OCI-LY3 (cell line): ENCODE measurements around the gene PRKAR2A.
"Not testable (repeated sequence)": the region's sequence is repeated elsewhere in the genome, so short reads cannot be mapped to it uniquely, and the experiment has no call there.

Experiments
- H2AFZ ChIP-seq: fragments of 200-600, 300-600 bp; shearing (Covaris generic); 2 replicates; pipeline ENCODE4 v1.6.0; 2014; ENCODE audit warnings: antibody characterized with exemption, low read depth, low read length
- H3K27ac ChIP-seq: fragments of 200-600, 300-600 bp; sonication (generic); 2 replicates; pipeline ENCODE4 v1.5.1; 2014; ENCODE audit warnings: mild to moderate bottlenecking, low read length, moderate library complexity, mixed read lengths
- H3K27me3 ChIP-seq: fragments of 200-600, 300-600 bp; sonication (generic); 2 replicates; pipeline ENCODE4 v1.6.1; 2014; ENCODE audit warnings: low read depth, low read length, mixed read lengths
- H3K36me3 ChIP-seq: fragments of 200-600, 300-600 bp; sonication (generic); replicated peaks from 2 replicates; pipeline ENCODE3; 2014; ENCODE audit warnings: low read depth, low read length, mixed read lengths
- H3K4me1 ChIP-seq: fragments of 300-600, 200-600 bp; sonication (generic); 2 replicates; pipeline ENCODE4 v1.6.1; 2014; ENCODE audit warnings: low read length, mixed read lengths
- H3K4me2 ChIP-seq: fragments of 200-600, 300-600 bp; sonication (generic); 2 replicates; pipeline ENCODE4 v1.6.1; 2014; ENCODE audit warnings: low read length, mixed read lengths
- H3K4me3 ChIP-seq: fragments of 300-600, 200-600 bp; sonication (generic); 2 replicates; pipeline ENCODE4 v1.5.1; 2014; ENCODE audit warnings: antibody characterized with exemption, mild to moderate bottlenecking, low read length, moderate library complexity
- H3K79me2 ChIP-seq: fragments of 300-600, 200-600 bp; shearing (Covaris generic); 2 replicates; pipeline ENCODE4 v1.6.1; 2014; ENCODE audit warnings: mild to moderate bottlenecking, low read length, mixed read lengths
- H3K9ac ChIP-seq: fragments of 300-600, 200-600 bp; shearing (Covaris generic); 2 replicates; pipeline ENCODE4 v1.6.0; 2014; ENCODE audit warnings: mild to moderate bottlenecking, low read length, moderate library complexity
- H3K9me3 ChIP-seq: fragments of 200-600, 300-600 bp; shearing (Covaris generic); 2 replicates; pipeline ENCODE4 v1.6.1; 2014; ENCODE audit warnings: low read length, mixed read lengths; ENCODE audit not compliant: insufficient read depth
- H4K20me1 ChIP-seq: fragments of 200-600, 300-600 bp; sonication (generic); 2 replicates; pipeline ENCODE4 v1.6.1; 2016; ENCODE audit warnings: low read length, mixed read lengths; ENCODE audit not compliant: insufficient read depth
- CTCF ChIP-seq: fragments of 200-600, 300-600 bp; sonication (generic); IDR thresholded peaks from 2 replicates; pipeline ENCODE4 v1.5.1; 2014; ENCODE audit warnings: antibody characterized with exemption, low read length, low read depth
- EZH2phosphoT487 ChIP-seq: fragments of 200-600 bp; shearing (Covaris generic); IDR thresholded peaks from 2 replicates; pipeline ENCODE4 v1.6.1; 2018; ENCODE audit warnings: antibody characterized with exemption, mixed run types, low read depth

PRKAR2A gene

DNA sequence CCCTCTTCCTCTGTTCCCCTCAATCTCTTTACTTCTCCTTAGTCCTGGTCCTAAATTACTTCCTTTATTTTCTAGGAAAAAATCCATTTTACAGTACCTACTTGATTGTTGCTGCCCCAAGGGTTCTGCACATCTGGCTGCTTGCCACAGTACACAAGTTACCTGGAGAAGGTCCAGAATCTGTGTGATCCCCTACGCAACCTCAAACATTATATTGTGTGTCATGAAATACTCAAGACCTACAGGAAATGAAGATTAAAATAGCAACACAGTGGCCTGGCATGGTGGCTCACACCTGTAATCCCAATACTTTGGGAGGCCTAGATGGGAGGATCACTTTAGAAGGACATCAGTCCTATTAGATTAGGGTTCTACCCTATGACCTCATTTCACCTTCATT lies 48.7 kb downstream of the PRKAR2A start:
- H3K36me3 ChIP-seq, result no peaks in the 10 kb centered on the region
- H3K4me1 ChIP-seq, result no peaks in the 10 kb centered on the region
- H3K27me3 ChIP-seq, result no peaks in the 10 kb centered on the region
- TF ChIP-seq CTCF (no peak), EZH2phosphoT487 (no peak)
- H3K27ac ChIP-seq, result no peak overlapping the region
- no peaks in the 10 kb centered on the region for H3K9me3 ChIP-seq
- H2AFZ ChIP-seq, result no peak overlapping the region
- H3K4me3 ChIP-seq, result no peak overlapping the region
- no peaks in the 10 kb centered on the region for H3K79me2 ChIP-seq
- no peak overlapping the region for H3K4me2 ChIP-seq
- no peaks in the 10 kb centered on the region for H4K20me1 ChIP-seq
- no peak overlapping the region for H3K9ac ChIP-seq

- TF ChIP-seq CTCF (no peak), EZH2phosphoT487 (no peak)
- no peaks in the 10 kb centered on the region for H3K9me3 ChIP-seq
- no peaks in the 10 kb centered on the region for H3K79me2 ChIP-seq
- H3K27ac ChIP-seq, result no peak overlapping the region
- no peaks in the 10 kb centered on the region for H3K36me3 ChIP-seq
- no peaks in the 10 kb centered on the region for H3K27me3 ChIP-seq
- no peak overlapping the region for H3K4me2 ChIP-seq
- no peak overlapping the region for H3K4me3 ChIP-seq
- no peak overlapping the region for H2AFZ ChIP-seq
- no peak overlapping the region for H3K9ac ChIP-seq
- H4K20me1 ChIP-seq, result no peaks in the 10 kb centered on the region
- H3K4me1 ChIP-seq, result no peaks in the 10 kb centered on the region
Observed at GRCh38 chr3:48797626-48798025, 50.0 kb downstream of the PRKAR2A start.

DNA sequence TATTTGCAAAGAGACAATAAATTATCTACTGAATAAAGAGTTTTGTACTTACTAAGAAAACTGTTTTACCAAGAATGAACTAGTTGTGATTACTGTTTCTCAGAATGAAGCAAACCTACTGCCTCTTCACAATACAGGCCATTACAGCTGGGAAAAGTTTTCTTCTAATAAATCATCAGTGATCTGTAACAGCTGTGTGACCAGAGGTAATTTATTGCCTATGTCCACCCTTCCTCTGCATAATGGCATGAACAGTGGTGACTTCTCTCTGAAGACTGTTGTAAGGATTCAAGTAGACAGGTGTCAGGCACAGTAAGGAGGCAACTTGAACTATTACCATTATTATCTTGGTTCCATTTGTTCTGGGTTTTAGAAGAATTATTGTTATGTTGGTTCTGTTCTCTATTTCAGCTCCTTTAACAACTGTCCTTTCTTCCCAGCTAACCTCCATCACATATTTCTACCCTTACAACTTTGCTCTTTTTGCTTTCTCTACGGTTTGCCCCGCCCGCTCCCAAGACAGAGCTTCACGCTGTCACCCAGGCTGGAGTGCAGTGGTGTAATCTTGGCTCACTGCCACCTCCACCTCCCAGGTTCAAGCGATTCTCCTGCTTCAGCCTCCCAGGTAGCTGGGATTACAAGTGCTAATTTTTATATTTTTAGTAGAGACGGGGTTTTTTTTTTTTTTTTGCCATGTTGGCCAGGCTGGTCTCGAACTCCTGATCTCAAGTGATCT lies 51.5 kb downstream of the PRKAR2A start:
- no peaks in the 10 kb centered on the region for H3K36me3 ChIP-seq
- no peak overlapping the region for H3K4me2 ChIP-seq
- TF ChIP-seq EZH2phosphoT487, result no peak
- no peak overlapping the region for H3K27ac ChIP-seq
- no peaks in the 10 kb centered on the region for H3K4me1 ChIP-seq
- no peaks in the 10 kb centered on the region for H4K20me1 ChIP-seq
- no peaks in the 10 kb centered on the region for H3K79me2 ChIP-seq
- H3K4me3 ChIP-seq, result no peak overlapping the region
- H3K9me3 ChIP-seq, result no peaks in the 10 kb centered on the region
- no peaks in the 10 kb centered on the region for H3K27me3 ChIP-seq
- H2AFZ ChIP-seq, result no peak overlapping the region
- no peak overlapping the region for H3K9ac ChIP-seq

- H3K27me3 ChIP-seq, H3K27ac ChIP-seq, H3K9ac ChIP-seq, H3K4me1 ChIP-seq, H3K36me3 ChIP-seq, H2AFZ ChIP-seq, H4K20me1 ChIP-seq, H3K79me2 ChIP-seq, H3K4me2 ChIP-seq, H3K9me3 ChIP-seq, H3K4me3 ChIP-seq: not testable (repeated sequence)
Observed at GRCh38 chr3:48793484-48793883, 54.2 kb downstream of the PRKAR2A start.

DNA sequence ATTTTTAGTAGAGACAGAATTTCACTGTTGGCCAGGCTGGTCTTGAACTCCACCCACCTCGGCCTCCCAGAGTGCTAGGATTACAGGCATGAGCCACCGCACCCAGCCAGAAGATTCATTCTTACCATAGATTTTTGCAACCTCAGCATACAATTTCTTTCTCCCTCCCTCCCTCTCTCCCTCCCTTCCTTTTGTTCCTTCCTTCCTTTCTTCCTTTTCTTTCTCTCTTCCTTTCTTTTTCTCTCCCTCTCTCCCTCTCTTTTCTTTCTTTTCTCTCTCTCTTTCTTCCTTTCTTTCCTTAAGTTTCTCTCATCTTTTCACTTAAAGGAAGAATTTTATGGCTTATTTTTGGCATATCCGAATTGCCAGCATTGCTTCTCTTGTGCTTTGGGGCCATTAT lies 58.0 kb downstream of the PRKAR2A start:
- H3K27me3 ChIP-seq, result no peaks in the 10 kb centered on the region
- TF ChIP-seq EZH2phosphoT487, result no peak
- TF ChIP-seq CTCF, result no peak

More for the DNA sequence above, 58.0 kb downstream of the PRKAR2A start:
- Histone ChIP-seq H3K36me3 (no peaks in the 10 kb centered on the region), H2AFZ (no peak overlapping the region), H3K4me2 (no peak overlapping the region), H4K20me1 (no peaks in the 10 kb centered on the region), H3K79me2 (no peaks in the 10 kb centered on the region), H3K4me1 (no peaks in the 10 kb centered on the region), H3K27ac (no peak overlapping the region), H3K9ac (no peak overlapping the region), H3K9me3 (no peaks in the 10 kb centered on the region), H3K4me3 (no peak overlapping the region)
